Astrocyte (in vitro differentiated cells and primary cell): Measurements from ENCODE around the gene CCSER2. TPM values are rescaled to one million over a fixed set of nuclear protein-coding genes. Genes with fewer than 3 reads are reported as not detected.

Source experiments
- DNase-seq: peaks from one replicate; pipeline ENCODE4 v3.0.0-alpha.2; 2010; ENCODE audit warnings: low read depth
- FAIRE-seq: peaks from 2 replicates; lab custom pipeline; 2011; peaks lifted over from hg19 to GRCh38; lab: Jason Lieb, UNC
- H2AFZ ChIP-seq: 2 replicates; pipeline ENCODE4 v1.6.0; 2012; ENCODE audit warnings: low read depth, low read length, inconsistent platforms
- H3K27ac ChIP-seq: 2 replicates; pipeline ENCODE4 v1.5.1; 2011; ENCODE audit warnings: low read depth, low read length, inconsistent platforms
- H3K27me3 ChIP-seq: 2 replicates; pipeline ENCODE4 v1.6.0; 2011; ENCODE audit warnings: low read length, inconsistent platforms; ENCODE audit not compliant: insufficient read depth
- H3K36me3 ChIP-seq: 2 replicates; pipeline ENCODE4 v1.5.1; 2011; ENCODE audit warnings: low read length, inconsistent platforms; ENCODE audit not compliant: insufficient read depth
- H3K4me1 ChIP-seq: 2 replicates; pipeline ENCODE4 v1.5.1; 2011; ENCODE audit warnings: low read length, inconsistent platforms; ENCODE audit not compliant: insufficient read depth
- H3K4me2 ChIP-seq: 2 replicates; pipeline ENCODE4 v1.6.0; 2012; ENCODE audit warnings: low read length, inconsistent platforms
- H3K4me3 ChIP-seq: 2 replicates; pipeline ENCODE4 v1.5.1; 2011; ENCODE audit warnings: low read depth, mild to moderate bottlenecking, low read length, inconsistent platforms; ENCODE audit not compliant: insufficient read depth
- H3K79me2 ChIP-seq: 2 replicates; pipeline ENCODE4 v1.6.0; 2012; ENCODE audit warnings: mild to moderate bottlenecking, low read length, inconsistent platforms; ENCODE audit not compliant: insufficient read depth
- H3K9ac ChIP-seq: 2 replicates; pipeline ENCODE4 v1.6.0; 2012; ENCODE audit warnings: mild to moderate bottlenecking, low read length, inconsistent platforms
- H3K9me3 ChIP-seq: 2 replicates; pipeline ENCODE4 v1.5.1; 2012; ENCODE audit warnings: low read depth, mild to moderate bottlenecking, low read length, inconsistent platforms; ENCODE audit not compliant: insufficient read depth
- H4K20me1 ChIP-seq: 2 replicates; pipeline ENCODE4 v1.6.0; 2012; ENCODE audit warnings: low read length, inconsistent platforms; ENCODE audit not compliant: insufficient read depth
- H3K27ac Mint-ChIP-seq: one replicate; pipeline ENCODE4 v1.8.0; 2021; ENCODE audit warnings: mild to moderate bottlenecking, mixed read lengths; ENCODE audit not compliant: unreplicated experiment
- H3K27me3 Mint-ChIP-seq: one replicate; pipeline ENCODE4 v1.8.0; 2021; ENCODE audit warnings: low read depth, mixed read lengths; ENCODE audit not compliant: unreplicated experiment
- H3K36me3 Mint-ChIP-seq: one replicate; pipeline ENCODE4 v1.8.0; 2021; ENCODE audit warnings: low read depth, mixed read lengths; ENCODE audit not compliant: unreplicated experiment
- H3K4me1 Mint-ChIP-seq: one replicate; pipeline ENCODE4 v1.8.0; 2021; ENCODE audit warnings: low read depth, mixed read lengths; ENCODE audit not compliant: unreplicated experiment
- H3K4me3 Mint-ChIP-seq: one replicate; pipeline ENCODE4 v1.8.0; 2021; ENCODE audit warnings: mild to moderate bottlenecking, moderate library complexity, mixed read lengths; ENCODE audit not compliant: unreplicated experiment
- H3K9me3 Mint-ChIP-seq: one replicate; pipeline ENCODE4 v1.8.0; 2021; ENCODE audit warnings: mild to moderate bottlenecking, mixed read lengths; ENCODE audit not compliant: unreplicated experiment
- EZH2 ChIP-seq: IDR thresholded peaks from 2 replicates; pipeline ENCODE4 v1.6.1; 2012; ENCODE audit warnings: mild to moderate bottlenecking, low read length, inconsistent platforms; ENCODE audit not compliant: insufficient read depth
- total RNA-seq: library from RNA; stranded (reverse); gene quantifications from 2 replicates; pipeline ENCODE4 v1.2.1, GENCODE V29; 2021
- TF ChIP-seq, protein P1 (sequence below): IDR thresholded peaks from 2 replicates; pipeline ENCODE4 v1.5.1; 2011; ENCODE audit warnings: low read depth, mild to moderate bottlenecking, inconsistent platforms, low read length, moderate library complexity; ENCODE audit not compliant: insufficient read depth

The CCSER2 gene
- total RNA-seq, 1 donor from 2014 or later = 100 TPM

DNA sequence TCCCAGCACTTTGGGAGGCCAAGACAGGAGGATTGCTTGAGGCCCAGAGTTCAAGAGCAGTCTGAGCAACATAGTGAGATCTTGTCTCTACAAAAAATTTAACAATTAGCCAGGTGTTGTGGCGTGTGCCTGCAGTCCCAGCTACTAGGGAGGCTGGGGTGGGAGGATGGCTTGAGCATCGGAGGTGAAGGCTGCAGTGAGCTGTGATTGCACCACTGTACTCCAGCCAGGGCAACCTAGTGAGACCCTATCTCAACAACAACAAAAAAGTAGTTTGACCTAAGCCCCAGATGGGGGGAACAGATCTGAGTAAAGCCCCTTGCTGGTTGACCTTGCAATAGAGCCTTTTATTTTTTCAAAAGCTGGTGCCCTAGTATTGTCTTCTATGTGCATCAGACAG lies 15.6 kb upstream of the CCSER2 start:
- Histone ChIP-seq H3K9me3 (no peaks in the 10 kb centered on the region), H2AFZ (no peak overlapping the region), H4K20me1 (no peaks in the 10 kb centered on the region), H3K27me3 (no peaks in the 10 kb centered on the region), H3K4me1 (peaks cover 31% of the 10 kb centered on the region), H3K79me2 (no peaks in the 10 kb centered on the region), H3K4me2 (no peak overlapping the region), H3K36me3 (no peaks in the 10 kb centered on the region), H3K4me3 (no peak overlapping the region), H3K27ac (no peak overlapping the region), H3K9ac (no peak overlapping the region)
- FAIRE-seq (no peak), DNase-seq (no peak)
- Mint-ChIP-seq H3K4me3 (no peak overlapping the region), H3K9me3 (peaks cover 13% of the 10 kb centered on the region), H3K4me1 (peaks cover 28% of the 10 kb centered on the region), H3K27me3 (no peaks in the 10 kb centered on the region), H3K27ac (no peak overlapping the region), H3K36me3 (peaks cover 3% of the 10 kb centered on the region)
- no peak for TF ChIP-seq EZH2
- TF ChIP-seq, protein P1, sequence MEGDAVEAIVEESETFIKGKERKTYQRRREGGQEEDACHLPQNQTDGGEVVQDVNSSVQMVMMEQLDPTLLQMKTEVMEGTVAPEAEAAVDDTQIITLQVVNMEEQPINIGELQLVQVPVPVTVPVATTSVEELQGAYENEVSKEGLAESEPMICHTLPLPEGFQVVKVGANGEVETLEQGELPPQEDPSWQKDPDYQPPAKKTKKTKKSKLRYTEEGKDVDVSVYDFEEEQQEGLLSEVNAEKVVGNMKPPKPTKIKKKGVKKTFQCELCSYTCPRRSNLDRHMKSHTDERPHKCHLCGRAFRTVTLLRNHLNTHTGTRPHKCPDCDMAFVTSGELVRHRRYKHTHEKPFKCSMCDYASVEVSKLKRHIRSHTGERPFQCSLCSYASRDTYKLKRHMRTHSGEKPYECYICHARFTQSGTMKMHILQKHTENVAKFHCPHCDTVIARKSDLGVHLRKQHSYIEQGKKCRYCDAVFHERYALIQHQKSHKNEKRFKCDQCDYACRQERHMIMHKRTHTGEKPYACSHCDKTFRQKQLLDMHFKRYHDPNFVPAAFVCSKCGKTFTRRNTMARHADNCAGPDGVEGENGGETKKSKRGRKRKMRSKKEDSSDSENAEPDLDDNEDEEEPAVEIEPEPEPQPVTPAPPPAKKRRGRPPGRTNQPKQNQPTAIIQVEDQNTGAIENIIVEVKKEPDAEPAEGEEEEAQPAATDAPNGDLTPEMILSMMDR = no peak

DNA sequence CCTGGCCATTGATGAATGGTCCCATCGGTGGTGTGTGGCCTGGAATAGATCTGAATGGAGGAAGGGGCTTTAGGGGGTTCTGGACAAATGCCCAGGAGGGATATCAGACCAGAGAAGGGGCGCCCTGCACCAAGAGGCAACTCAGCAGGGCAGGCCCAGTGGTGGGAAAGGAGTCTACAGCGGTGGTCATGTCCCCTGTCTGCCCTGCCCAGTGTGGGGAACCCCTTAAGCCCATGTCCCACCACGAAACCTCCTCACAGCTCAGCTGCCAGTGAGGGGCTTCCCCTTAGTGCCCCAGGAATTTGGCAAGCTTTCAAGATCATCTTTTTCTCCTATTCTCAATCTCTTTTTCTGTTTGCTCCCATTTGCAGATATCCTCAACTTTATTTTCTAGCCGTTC lies 14.1 kb upstream of the CCSER2 start:
- Histone ChIP-seq H3K4me2 (peak overlapping the region; percentile 72), H3K27me3 (no peaks in the 10 kb centered on the region), H4K20me1 (no peaks in the 10 kb centered on the region), H2AFZ (peak overlapping the region; percentile 56), H3K4me3 (peak overlapping the region; percentile 32), H3K9ac (no peak overlapping the region), H3K4me1 (peaks cover 18% of the 10 kb centered on the region), H3K79me2 (no peaks in the 10 kb centered on the region), H3K36me3 (no peaks in the 10 kb centered on the region), H3K9me3 (no peaks in the 10 kb centered on the region), H3K27ac (peak overlapping the region; percentile 58)
- H3K36me3 Mint-ChIP-seq = peaks cover 3% of the 10 kb centered on the region
- TF ChIP-seq, protein P1 = no peak
- no peak for TF ChIP-seq EZH2
- DNase-seq (no peak), FAIRE-seq (no peak)
- H3K27me3 Mint-ChIP-seq = no peaks in the 10 kb centered on the region
- H3K4me3 Mint-ChIP-seq = no peak overlapping the region
- peaks cover 15% of the 10 kb centered on the region for H3K4me1 Mint-ChIP-seq
- H3K27ac Mint-ChIP-seq = peak overlapping the region; percentile 85
- H3K9me3 Mint-ChIP-seq = peaks cover 13% of the 10 kb centered on the region

DNA sequence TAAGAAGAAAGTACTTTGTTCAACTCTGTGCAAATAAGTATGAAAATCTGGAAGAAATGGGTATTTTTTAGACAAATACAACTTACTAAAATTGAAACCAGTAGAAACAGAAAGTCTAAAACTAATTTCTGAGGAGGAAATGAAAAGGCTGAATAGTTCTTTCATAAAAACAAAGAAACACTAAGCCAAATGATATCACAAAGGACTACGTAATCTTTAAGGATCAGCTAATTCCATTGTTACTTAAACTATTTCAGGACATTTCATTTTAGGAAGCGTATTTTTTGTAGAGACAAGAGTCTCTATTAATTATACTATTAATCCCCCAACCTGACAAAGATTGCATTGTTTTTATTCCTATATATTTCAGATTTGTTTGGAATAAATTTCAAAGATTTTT lies 11.2 kb upstream of the CCSER2 start:
- TF ChIP-seq, protein P1 = no peak
- no peak for TF ChIP-seq EZH2
- Histone ChIP-seq H3K9ac (no peak overlapping the region), H3K36me3 (no peaks in the 10 kb centered on the region), H4K20me1 (no peaks in the 10 kb centered on the region), H2AFZ (no peak overlapping the region), H3K9me3 (no peaks in the 10 kb centered on the region), H3K4me3 (no peak overlapping the region), H3K4me2 (no peak overlapping the region), H3K4me1 (peaks cover 8% of the 10 kb centered on the region), H3K27me3 (no peaks in the 10 kb centered on the region), H3K27ac (no peak overlapping the region), H3K79me2 (no peaks in the 10 kb centered on the region)
- Mint-ChIP-seq H3K27me3 (no peaks in the 10 kb centered on the region), H3K9me3 (peaks cover 13% of the 10 kb centered on the region), H3K4me3 (no peak overlapping the region), H3K36me3 (peaks cover 3% of the 10 kb centered on the region), H3K4me1 (peaks cover 12% of the 10 kb centered on the region), H3K27ac (no peak overlapping the region)
- no peak for FAIRE-seq
- no peak for DNase-seq
